K562 (cell line): ENCODE measurements around the gene WDR64. TPM values are rescaled to one million over a fixed set of nuclear protein-coding genes. Genes with fewer than 3 reads are reported as not detected.

Experiments used
- AFF1 ChIP-seq, 2 experiments: fragments of 450-650 bp; IDR thresholded peaks; 2 replicates each; pipeline ENCODE4 v1.6.1; 2018; ENCODE audit warnings: mild to moderate bottlenecking in 2 of 2, low read depth in 1 of 2; ENCODE audit not compliant: partially characterized antibody in 2 of 2
- ARID1B ChIP-seq: fragments of 450-650 bp; IDR thresholded peaks from 2 replicates; pipeline ENCODE4 v1.6.1; 2016; ENCODE audit warnings: antibody characterized with exemption, mild to moderate bottlenecking, inconsistent platforms
- BCLAF1 ChIP-seq, 2 experiments: fragments of 450-650 bp in 1 of 2; IDR thresholded peaks; 2 replicates each; pipeline ENCODE4 v1.6.1; 2011 to 2017; ENCODE audit warnings: low read depth in 2 of 2, antibody characterized with exemption in 1 of 2, borderline replicate concordance in 1 of 2, low read length in 1 of 2, mild to moderate bottlenecking in 1 of 2, mixed read lengths in 1 of 2; ENCODE audit not compliant: control insufficient read depth in 1 of 2
- CGGBP1 ChIP-seq: fragments of 250-450 bp; sonication (Bioruptor Pico); IDR thresholded peaks from 2 replicates; pipeline ENCODE4 v1.9.0; 2021; ENCODE audit warnings: mild to moderate bottlenecking
- MGA ChIP-seq: fragments of 450-650 bp; IDR thresholded peaks from 2 replicates; pipeline ENCODE4 v1.6.1; 2016; ENCODE audit warnings: mild to moderate bottlenecking, moderate library complexity
- SMARCB1 ChIP-seq: IDR thresholded peaks from 2 replicates; pipeline ENCODE4 v1.6.1; 2011; ENCODE audit warnings: improper control_type of control experiment, low read depth; ENCODE audit not compliant: insufficient read length
- ZNF197 ChIP-seq: fragments of 200-800 bp; sonication (Bioruptor generic); IDR thresholded peaks from 2 replicates; pipeline ENCODE4 v1.6.1; 2016; ENCODE audit warnings: low read depth, missing genetic modification characterization, missing compliant biosample characterization
- polyA plus RNA-seq, 8 experiments: library from polyadenylated mRNA; depleted of rRNA in 4 of 8; stranded (reverse) in 5 of 8; unstranded in 3 of 8; fragments of >200 nt; fragmentation: Nextera tagmentation in 2 of 8; fragmentation: Illumina TruSeq in 1 of 8; extraction: Ambion mirVana in 2 of 8; extraction: Trizol in 1 of 8; gene quantifications; 2 replicates each; pipeline versions ENCODE4 v1.2.1 to v1.2.3, GENCODE V29; 2011 to 2014; ENCODE audit warnings: inconsistent platforms in 1 of 8, missing spikeins in 1 of 8
- total RNA-seq, 7 experiments: library from RNA; depleted of rRNA in 6 of 7; stranded (reverse); fragments of >200 nt in 6 of 7; fragmentation: Illumina TruSeq in 2 of 7; extraction: Trizol in 2 of 7; gene quantifications; 2 replicates each; pipeline versions ENCODE4 v1.2.1 to v1.2.3, GENCODE V29; 2011 to 2021; ENCODE audit warnings: low replicate concordance in 1 of 7

Gene WDR64
- total and polyA plus RNA-seq, 9 of the 15 experiments (the other 6 are each of a cell fraction or from before 2014, with no cell fraction given): 0.06 to 0.29 (median 0.19) TPM; not detected in 5

- TF ChIP-seq MGA: no peak
- no peak for TF ChIP-seq ZNF197 (CRISPR knock-in tag)
- TF ChIP-seq BCLAF1 (IDR thresholded peaks at IDR 0.05; ENCODE audit: borderline replicate concordance in 1 of 2, control insufficient read depth in 1 of 2, low read depth in 2 of 2, low read length in 1 of 2): no peak
- no peak for TF ChIP-seq SMARCB1
- TF ChIP-seq CGGBP1 (CRISPR knock-in tag): no peak
- TF ChIP-seq AFF1 (IDR thresholded peaks at IDR 0.05; ENCODE audit: low read depth in 1 of 2, partially characterized antibody in 2 of 2): no peak
- no peak for TF ChIP-seq ARID1B
Measured at GRCh38 chr1:241639623-241640148, 12.4 kb upstream of the WDR64 start (continued).
